SK-N-SH (cell line): ENCODE data around the gene CPVL.

Experiments used
- CTCF ChIP-seq: fragments of 200-600 bp; sonication (generic); IDR thresholded peaks from 2 replicates; pipeline ENCODE4 v1.6.1; 2017; ENCODE audit warnings: antibody characterized with exemption, mild to moderate bottlenecking, moderate library complexity
- ELF1 ChIP-seq: IDR thresholded peaks from 2 replicates; pipeline ENCODE4 v1.4.0; 2012
- EP300 ChIP-seq, 2 experiments: IDR thresholded peaks; 2 replicates each; pipeline versions ENCODE4 v1.4.0 to v1.6.1; 2012; ENCODE audit warnings: borderline replicate concordance in 1 of 2, low read depth in 1 of 2, low read length in 1 of 2
- FOXM1 ChIP-seq: IDR thresholded peaks from 2 replicates; pipeline ENCODE4 v1.4.0; 2012; ENCODE audit warnings: low read depth, mild to moderate bottlenecking
- JUND ChIP-seq: IDR thresholded peaks from 2 replicates; pipeline ENCODE4 v1.4.0; 2012
- MXI1 ChIP-seq: IDR thresholded peaks from 2 replicates; pipeline ENCODE4 v1.6.1; 2012; ENCODE audit warnings: mild to moderate bottlenecking, low read depth, low read length, improper control_type of control experiment
- NRF1 ChIP-seq: IDR thresholded peaks from 2 replicates; pipeline ENCODE4 v1.6.1; 2012; ENCODE audit warnings: low read depth, mild to moderate bottlenecking, low read length
- POLR2AphosphoS5 ChIP-seq: IDR thresholded peaks from 2 replicates; pipeline ENCODE4 v1.6.1; 2012; ENCODE audit warnings: low read depth, low read length
- RFX5 ChIP-seq: IDR thresholded peaks from 2 replicates; pipeline ENCODE4 v1.6.1; 2012; ENCODE audit warnings: mild to moderate bottlenecking, improper control_type of control experiment, low read length
- USF1 ChIP-seq: IDR thresholded peaks from 2 replicates; pipeline ENCODE4 v1.4.0; 2012; ENCODE audit warnings: low read depth, borderline replicate concordance
- TF ChIP-seq, protein P1 (sequence below): IDR thresholded peaks from 2 replicates; pipeline ENCODE4 v1.4.0; 2012; ENCODE audit warnings: low read depth

GRCh38 chr7:29017713-29018112, 128.6 kb downstream of the CPVL start:
- no peak for TF ChIP-seq MXI1
- no peak for TF ChIP-seq RFX5
- no peak for TF ChIP-seq POLR2AphosphoS5
- no peak for TF ChIP-seq EP300 (IDR thresholded peaks at IDR 0.05; ENCODE audit: borderline replicate concordance in 1 of 2, low read depth in 1 of 2, low read length in 1 of 2)
- TF ChIP-seq, protein P1, sequence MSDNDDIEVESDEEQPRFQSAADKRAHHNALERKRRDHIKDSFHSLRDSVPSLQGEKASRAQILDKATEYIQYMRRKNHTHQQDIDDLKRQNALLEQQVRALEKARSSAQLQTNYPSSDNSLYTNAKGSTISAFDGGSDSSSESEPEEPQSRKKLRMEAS = no peak
- no peak for TF ChIP-seq CTCF
- TF ChIP-seq FOXM1 = no peak
- TF ChIP-seq ELF1 = no peak
- TF ChIP-seq JUND = no peak
- no peak for TF ChIP-seq NRF1
- no peak for TF ChIP-seq USF1
